Measurements from ENCODE around the gene TBC1D1.

The TBC1D1 gene

GRCh38 chr4:37994569-37994968, 103.7 kb downstream of the TBC1D1 start:
- no peak for DNase-seq (ENCODE audit: low spot score)

GRCh38 chr4:37995299-37995821, 104.5 kb downstream of the TBC1D1 start:
- no peak for DNase-seq (ENCODE audit: low spot score)

DNA sequence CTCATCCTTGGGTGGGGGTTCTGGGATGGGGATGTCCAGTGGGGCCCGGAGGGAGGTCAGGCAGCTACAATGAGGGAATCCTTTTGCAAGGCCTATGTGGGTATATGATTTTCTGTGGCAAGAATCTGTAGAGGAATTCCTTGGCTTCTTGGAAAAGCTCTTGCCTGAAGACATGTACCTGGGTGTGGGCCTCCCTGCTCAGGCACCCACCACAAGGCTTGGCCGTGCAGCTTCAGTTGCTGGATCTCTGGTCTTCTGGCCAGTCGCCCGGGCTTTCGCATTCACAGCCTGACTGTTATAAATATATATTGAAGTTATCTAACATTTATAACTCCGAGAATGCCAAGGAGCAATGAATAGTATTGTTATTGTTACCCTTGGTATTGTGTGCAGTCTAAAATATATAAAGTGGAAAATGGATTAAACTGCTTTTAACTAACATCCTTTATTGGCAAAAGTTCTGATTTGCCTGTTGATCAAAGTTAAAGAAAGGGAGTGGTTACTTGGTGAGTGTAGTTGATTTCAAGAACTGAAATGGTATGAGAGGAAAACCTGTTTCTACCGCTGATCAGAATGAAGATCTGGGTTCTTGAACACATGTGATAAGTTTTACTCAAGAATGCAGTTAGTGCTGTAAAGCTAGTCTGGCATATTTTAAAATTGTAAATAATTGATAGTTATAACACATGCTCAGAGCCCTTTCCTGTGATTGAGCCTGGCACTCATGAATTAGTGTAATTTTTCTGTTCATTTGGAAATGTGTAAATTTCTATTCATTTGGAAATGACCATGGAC, 105.3 kb downstream of the TBC1D1 start:
- DNase-seq (ENCODE audit: low spot score) = no peak

DNA sequence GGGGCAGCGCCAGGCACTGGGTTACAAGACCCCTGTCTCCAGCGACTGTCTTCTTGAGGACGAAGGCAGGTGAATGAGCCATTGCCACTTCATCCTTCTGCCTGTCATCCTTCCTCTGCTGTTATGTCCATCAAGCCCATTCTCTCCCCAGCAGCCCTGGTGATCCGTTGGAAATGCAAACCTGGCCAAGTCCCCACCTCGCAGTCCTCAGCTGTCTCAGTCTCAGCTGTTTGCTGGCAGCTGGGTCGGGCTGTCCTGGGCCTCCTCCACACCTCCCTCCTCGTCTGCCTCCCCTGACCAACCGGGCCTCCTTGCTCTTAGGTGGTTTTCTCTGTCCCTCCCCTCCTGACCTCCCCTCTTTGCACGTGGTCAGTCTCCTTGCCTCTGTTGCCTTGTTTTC, 107.3 kb downstream of the TBC1D1 start:
- DNase-seq (ENCODE audit: low spot score) = no peak

DNA sequence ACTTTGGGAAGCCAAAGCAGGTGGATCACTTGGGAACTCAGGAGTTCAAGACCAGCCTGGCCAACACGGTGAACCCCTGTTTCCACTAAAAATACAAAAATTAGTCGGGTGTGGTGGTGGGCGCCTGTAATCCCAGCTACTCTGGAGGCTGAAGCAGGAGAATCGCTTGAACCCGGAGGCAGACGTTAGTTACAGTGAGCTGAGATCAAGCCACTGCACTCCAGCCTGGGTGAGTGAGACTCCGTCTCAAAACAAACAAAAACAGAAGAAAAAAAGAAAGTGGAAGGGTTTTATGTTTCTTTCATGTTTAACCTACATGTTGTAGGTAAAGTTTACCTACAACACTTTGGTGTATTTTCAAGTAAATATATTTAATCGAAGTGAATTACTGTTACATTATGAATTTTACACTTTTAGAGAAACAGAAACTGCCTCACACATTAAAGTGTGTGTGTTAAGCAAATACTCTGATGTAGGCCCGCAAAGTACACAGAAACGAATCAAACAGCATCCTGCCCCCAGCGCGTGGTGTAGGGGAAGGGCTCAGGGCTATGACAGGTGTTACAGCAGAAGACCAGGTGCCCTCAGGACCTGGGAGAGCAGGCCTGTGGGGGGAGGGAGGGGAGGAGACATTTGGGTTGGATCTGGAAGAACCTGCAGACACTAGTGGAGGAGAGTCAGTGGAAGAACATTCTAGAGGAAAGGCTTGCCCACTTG, 108.3 kb downstream of the TBC1D1 start:
- no peak for DNase-seq (ENCODE audit: low spot score)

DNA sequence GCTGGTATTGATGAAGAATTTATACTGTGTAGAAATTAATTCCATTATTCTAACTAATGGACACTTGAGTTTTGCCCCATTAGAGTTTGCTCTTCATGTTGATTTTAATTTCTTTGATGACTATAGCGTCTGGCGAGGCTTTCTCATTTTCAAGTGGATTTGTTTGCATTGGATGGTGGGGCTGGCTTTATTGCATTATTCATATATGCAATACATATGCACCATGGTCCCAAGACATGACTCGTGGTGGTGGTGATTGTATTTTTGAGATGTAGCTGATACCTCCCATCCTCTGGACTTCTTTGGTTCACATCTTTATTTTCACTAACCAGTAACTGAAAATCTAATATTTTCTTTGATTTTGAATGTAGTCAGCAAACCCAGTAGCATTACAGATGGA, 109.1 kb downstream of the TBC1D1 start:
- no peak for DNase-seq (ENCODE audit: low spot score)

DNA sequence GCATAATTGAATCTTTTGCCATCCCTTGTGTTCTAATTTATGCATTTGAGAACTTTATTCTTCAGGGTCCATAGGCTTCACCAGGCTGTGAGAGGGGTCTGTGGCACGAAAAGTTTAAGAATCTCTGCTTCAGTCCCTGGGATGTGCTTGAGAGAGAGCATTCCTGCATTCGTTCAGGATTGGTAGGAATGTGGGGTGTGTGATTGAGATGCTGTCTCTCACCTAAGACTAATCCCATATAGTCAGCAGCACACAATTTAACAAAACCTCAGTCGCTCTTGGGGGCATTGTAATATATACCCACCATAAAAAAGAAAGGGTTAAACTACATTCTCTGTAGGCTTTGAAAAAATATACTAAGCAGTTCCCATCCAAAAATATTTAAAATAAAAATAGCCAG, 111.0 kb downstream of the TBC1D1 start:
- DNase-seq (ENCODE audit: low spot score) = no peak

GRCh38 chr4:38002451-38003071, 111.7 kb downstream of the TBC1D1 start:
- no peak for DNase-seq (ENCODE audit: low spot score)

DNA sequence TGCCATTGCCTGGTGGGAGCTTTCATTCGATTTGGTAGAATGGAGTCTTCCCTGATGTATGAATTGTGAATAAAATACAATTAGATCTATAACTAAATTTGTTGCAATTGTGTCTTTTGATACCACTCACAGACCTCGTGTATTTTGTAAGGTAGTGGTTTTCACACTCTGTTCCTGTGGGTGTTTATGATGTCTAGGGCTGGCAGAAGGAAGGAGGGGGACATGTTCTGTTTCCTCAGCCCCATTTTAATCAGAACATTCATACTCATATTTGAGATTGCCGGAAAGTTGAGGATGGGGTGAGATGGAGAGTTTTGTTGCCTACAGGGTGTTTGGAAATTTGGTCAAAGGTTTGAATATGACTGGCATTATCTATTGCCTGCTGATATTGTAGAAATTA, 112.2 kb downstream of the TBC1D1 start:
- DNase-seq (ENCODE audit: low spot score) = no peak

DNA sequence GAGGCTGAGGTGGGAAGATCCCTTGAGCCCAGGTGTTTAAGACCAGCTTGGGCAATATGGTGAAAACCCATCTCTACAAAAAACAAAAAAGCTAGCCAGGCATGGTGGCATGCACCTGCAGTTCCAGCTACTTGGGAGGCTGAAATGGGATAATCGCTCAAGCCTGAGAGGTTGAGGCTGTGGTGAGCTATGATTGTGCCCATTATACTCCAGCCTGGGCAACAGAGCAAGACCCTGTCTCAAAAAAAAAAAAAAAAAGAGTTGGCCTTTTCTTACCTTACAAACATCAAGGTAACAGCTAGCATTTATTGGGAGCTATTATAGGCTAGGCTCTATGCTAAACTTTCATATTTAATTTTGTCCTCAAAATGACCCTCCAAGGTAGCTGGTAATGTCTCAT, 112.7 kb downstream of the TBC1D1 start:
- no peak for DNase-seq (ENCODE audit: low spot score)

GRCh38 chr4:38004062-38004461, 113.2 kb downstream of the TBC1D1 start:
- DNase-seq (ENCODE audit: low spot score) = no peak

- no peak for DNase-seq (ENCODE audit: low spot score)
Measured at GRCh38 chr4:38004887-38005286, 114.0 kb downstream of the TBC1D1 start.

DNA sequence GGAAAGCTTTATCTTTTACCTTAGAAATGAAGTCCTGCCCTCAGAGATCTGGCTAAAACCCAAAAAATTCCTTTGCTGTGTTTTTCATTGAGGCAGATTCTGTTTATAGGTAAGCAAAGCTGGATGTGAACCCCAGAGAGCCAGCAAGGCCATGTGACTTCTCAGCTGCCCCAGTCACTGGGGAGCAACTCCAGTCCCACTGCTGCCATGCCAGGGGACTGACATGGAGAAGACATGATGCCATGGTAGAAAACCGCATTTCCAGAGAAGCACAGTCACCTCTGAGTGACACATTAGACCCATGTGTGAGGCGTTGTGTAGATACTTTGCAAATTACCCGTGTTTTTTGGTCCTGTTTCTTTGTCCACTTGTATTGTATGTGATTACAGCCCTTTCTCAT, 114.8 kb downstream of the TBC1D1 start:
- DNase-seq (ENCODE audit: low spot score) = no peak

GRCh38 chr4:38007645-38008044, 116.8 kb downstream of the TBC1D1 start:
- DNase-seq (ENCODE audit: low spot score) = no peak

DNA sequence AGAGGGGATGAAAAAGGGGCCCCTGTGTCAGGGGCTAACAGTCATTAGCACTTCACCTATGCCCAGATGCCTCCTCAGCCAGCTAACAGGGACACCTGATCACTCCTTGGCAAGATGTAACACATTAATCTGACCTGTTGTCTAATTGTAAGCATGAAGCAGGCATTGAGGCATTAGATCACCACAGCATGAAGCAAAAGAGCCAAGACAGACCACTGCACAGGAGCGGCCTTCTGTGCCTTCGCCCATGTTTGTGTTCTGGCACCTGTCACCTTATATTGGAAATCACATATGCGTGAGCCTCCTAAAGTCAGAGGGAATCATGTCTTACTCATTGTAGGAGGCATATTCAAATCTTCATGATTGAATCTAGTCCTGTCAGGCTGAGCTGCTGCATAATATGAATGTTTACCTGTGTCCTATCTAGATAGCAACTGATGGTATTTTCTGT, 117.7 kb downstream of the TBC1D1 start:
- DNase-seq (ENCODE audit: low spot score) = no peak

- no peak for DNase-seq (ENCODE audit: low spot score)
Measured at GRCh38 chr4:38009421-38009820, 118.5 kb downstream of the TBC1D1 start.

DNA sequence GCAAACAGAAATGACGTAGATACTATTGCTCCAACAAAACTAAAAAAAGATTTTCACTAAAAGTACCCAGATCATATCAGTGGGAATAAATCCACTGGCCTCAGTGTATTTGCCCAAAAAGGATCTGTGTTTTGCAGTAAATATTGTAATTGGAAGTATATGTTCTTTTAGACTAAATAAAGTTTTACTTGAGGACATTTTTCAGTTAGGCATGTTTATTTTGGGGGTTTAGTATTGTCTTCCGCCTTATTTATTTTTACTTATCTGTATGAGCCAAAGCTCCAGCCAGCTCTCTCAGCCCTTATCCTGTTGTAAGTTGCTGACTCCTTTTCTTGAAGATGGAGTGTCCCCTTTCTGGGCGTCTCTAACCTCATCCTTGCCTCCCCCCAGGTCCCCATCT, 119.1 kb downstream of the TBC1D1 start:
- DNase-seq (ENCODE audit: low spot score) = no peak

- DNase-seq (ENCODE audit: low spot score) = no peak
Measured at GRCh38 chr4:38011511-38012162, 120.8 kb downstream of the TBC1D1 start.

DNA sequence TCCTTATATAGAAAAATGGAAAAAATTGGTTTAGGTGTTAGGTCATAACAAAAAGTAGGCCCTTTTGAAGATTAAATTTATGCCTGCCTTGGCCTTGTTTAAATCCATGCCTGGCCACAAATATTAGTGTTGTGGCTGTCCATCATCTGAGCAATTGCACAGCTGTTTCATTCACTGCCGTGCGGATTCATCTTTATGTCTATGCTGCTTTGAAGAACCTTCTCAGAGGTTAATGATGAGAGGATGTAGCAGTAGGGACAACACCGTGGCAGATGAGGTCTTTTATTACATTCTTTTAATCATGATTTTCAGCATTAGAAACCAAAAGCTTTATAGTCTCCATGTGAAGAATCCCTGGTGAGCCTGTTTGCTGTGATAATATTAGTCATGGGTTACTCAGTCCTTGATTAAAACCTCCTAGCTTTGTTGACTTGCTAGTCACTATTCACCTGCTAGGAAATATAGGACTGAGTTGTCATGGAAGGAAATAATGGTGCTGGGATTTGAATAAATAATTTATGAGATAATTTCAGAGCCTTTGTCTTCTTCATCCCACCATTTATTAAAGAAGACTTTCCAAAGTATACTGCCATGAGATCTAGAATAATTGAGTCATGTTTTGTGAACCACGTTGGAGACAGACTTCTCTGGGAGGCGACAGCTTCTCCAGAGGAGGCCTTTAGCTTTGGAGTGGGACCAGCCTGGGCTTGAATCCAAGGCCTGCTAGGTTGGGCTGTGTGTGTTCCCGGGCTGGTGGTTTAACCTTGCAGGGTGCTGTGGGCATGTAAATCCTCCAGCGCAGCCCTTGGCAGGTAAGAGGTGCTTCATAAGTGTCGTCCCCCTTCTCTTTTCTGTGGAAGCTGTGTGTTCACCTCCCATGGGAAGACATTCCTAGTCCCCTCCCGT, 122.8 kb downstream of the TBC1D1 start:
- no peak for DNase-seq (ENCODE audit: low spot score)

DNA sequence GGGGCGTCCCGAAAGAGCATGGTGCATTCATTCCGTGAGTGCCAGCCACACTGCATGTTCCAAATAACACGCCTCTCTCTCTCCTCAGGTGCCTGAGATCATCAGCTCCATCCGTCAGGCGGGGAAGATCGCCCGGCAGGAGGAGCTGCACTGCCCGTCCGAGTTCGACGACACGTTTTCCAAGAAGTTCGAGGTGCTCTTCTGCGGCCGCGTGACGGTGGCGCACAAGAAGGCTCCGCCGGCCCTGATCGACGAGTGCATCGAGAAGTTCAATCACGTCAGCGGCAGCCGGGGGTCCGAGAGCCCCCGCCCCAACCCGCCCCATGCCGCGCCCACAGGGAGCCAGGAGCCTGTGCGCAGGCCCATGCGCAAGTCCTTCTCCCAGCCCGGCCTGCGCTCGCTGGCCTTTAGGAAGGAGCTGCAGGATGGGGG, 123.6 kb downstream of the TBC1D1 start:
- DNase-seq (ENCODE audit: low spot score) = no peak

GRCh38 chr4:38015886-38016515, 125.1 kb downstream of the TBC1D1 start:
- DNase-seq (ENCODE audit: low spot score) = no peak
